ENCODE results near the gene CDC34. TPM values are rescaled to one million over a fixed set of nuclear protein-coding genes. Genes with fewer than 3 reads are reported as not detected.

The CDC34 gene
- total RNA-seq, 1 donor from 2014 or later = 23.1 TPM

- CTCF ChIA-PET = no interaction called here
- POLR2A ChIA-PET = interaction anchor here (3.6 kb wide), 1 partner anchor 15 kb away, joined by 13 read pairs; no protein-coding TSS in a partner anchor
- no peaks in the 10 kb centered on the region for H3K9me3 Mint-ChIP-seq
- no peak for TF ChIP-seq CTCF (IDR thresholded peaks at IDR 0.05)
- peaks cover 11% of the 10 kb centered on the region for H3K4me1 Mint-ChIP-seq
- intact Hi-C loops (cut with micrococcal nuclease) = no loop called here
- no peak overlapping the region for H3K4me3 Mint-ChIP-seq
- no peaks in the 10 kb centered on the region for H3K36me3 Mint-ChIP-seq (ENCODE audit: low read depth)
- H3K27me3 Mint-ChIP-seq = peaks cover 3% of the 10 kb centered on the region
- H3K27ac Mint-ChIP-seq = no peak overlapping the region
- DNase-seq (no peak), ATAC-seq (ENCODE audit: low read depth) (no peak)
Measured at GRCh38 chr19:491146-491741, 40.3 kb upstream of the CDC34 start.

GRCh38 chr19:492091-492531 lies 39.4 kb upstream of the CDC34 start:
- no peak overlapping the region for H3K4me3 Mint-ChIP-seq
- no peaks in the 10 kb centered on the region for H3K36me3 Mint-ChIP-seq (ENCODE audit: low read depth)
- H3K4me1 Mint-ChIP-seq = peaks cover 11% of the 10 kb centered on the region
- CTCF ChIA-PET = no interaction called here
- no peak for TF ChIP-seq CTCF (IDR thresholded peaks at IDR 0.05)
- H3K9me3 Mint-ChIP-seq = no peaks in the 10 kb centered on the region
- DNase-seq (no peak), ATAC-seq (ENCODE audit: low read depth) (no peak)
- intact Hi-C loops (cut with micrococcal nuclease) = no loop called here
- POLR2A ChIA-PET = interaction anchor here (3.6 kb wide), 1 partner anchor 14 kb away, joined by 13 read pairs; no protein-coding TSS in a partner anchor
- peaks cover 3% of the 10 kb centered on the region for H3K27me3 Mint-ChIP-seq
- H3K27ac Mint-ChIP-seq = no peak overlapping the region

- no peaks in the 10 kb centered on the region for H3K36me3 Mint-ChIP-seq (ENCODE audit: low read depth)
- H3K4me3 Mint-ChIP-seq = no peak overlapping the region
- no peak overlapping the region for H3K27ac Mint-ChIP-seq
- intact Hi-C loops (cut with micrococcal nuclease) = no loop called here
- H3K27me3 Mint-ChIP-seq = peaks cover 6% of the 10 kb centered on the region
- DNase-seq (no peak), ATAC-seq (ENCODE audit: low read depth) (no peak)
- no peak for TF ChIP-seq CTCF (IDR thresholded peaks at IDR 0.05)
- no peaks in the 10 kb centered on the region for H3K9me3 Mint-ChIP-seq
- ChIA-PET POLR2A (interaction anchor here (3.6 kb wide), 1 partner anchor 13 kb away, joined by 13 read pairs; no protein-coding TSS in a partner anchor), CTCF (no interaction called here)
- peaks cover 11% of the 10 kb centered on the region for H3K4me1 Mint-ChIP-seq
Measured at GRCh38 chr19:493391-494170, 38.0 kb upstream of the CDC34 start.

GRCh38 chr19:494171-495080 lies 37.1 kb upstream of the CDC34 start:
- no peaks in the 10 kb centered on the region for H3K36me3 Mint-ChIP-seq (ENCODE audit: low read depth)
- ATAC-seq (ENCODE audit: low read depth) (no peak), DNase-seq (no peak)
- no peak for TF ChIP-seq CTCF (IDR thresholded peaks at IDR 0.05)
- no peaks in the 10 kb centered on the region for H3K9me3 Mint-ChIP-seq
- ChIA-PET CTCF (no interaction called here), POLR2A (no interaction called here)
- no peak overlapping the region for H3K4me3 Mint-ChIP-seq
- H3K4me1 Mint-ChIP-seq = peaks cover 14% of the 10 kb centered on the region
- H3K27ac Mint-ChIP-seq = no peak overlapping the region
- intact Hi-C loops (cut with micrococcal nuclease) = no loop called here
- H3K27me3 Mint-ChIP-seq = peaks cover 12% of the 10 kb centered on the region
